Measurements from ENCODE around the gene MERTK. TPM values are rescaled to one million over a fixed set of nuclear protein-coding genes. Genes with fewer than 3 reads are reported as not detected.

Gene MERTK
- total RNA-seq, 4 donors from 2014 or later = 13.2 to 47.4 (median 32.3) TPM

DNA sequence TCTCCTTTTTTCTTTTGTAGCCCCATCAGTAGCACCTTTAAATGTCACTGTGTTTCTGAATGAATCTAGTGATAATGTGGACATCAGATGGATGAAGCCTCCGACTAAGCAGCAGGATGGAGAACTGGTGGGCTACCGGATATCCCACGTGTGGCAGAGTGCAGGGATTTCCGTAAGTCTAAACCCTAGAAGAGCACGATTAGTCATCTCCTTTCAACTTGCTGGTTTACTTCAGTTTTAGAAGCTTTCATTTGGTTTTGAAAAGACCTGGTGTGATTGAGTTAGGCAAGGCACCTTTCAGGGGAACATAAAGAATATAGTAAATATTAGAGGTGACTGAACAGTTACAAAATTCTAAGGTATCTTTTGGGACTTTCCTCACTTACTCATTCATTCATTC lies 84.4 kb downstream of the MERTK start:
- TF ChIP-seq EP300 (IDR thresholded peaks at IDR 0.05) = no peak
- TF ChIP-seq, protein P1, sequence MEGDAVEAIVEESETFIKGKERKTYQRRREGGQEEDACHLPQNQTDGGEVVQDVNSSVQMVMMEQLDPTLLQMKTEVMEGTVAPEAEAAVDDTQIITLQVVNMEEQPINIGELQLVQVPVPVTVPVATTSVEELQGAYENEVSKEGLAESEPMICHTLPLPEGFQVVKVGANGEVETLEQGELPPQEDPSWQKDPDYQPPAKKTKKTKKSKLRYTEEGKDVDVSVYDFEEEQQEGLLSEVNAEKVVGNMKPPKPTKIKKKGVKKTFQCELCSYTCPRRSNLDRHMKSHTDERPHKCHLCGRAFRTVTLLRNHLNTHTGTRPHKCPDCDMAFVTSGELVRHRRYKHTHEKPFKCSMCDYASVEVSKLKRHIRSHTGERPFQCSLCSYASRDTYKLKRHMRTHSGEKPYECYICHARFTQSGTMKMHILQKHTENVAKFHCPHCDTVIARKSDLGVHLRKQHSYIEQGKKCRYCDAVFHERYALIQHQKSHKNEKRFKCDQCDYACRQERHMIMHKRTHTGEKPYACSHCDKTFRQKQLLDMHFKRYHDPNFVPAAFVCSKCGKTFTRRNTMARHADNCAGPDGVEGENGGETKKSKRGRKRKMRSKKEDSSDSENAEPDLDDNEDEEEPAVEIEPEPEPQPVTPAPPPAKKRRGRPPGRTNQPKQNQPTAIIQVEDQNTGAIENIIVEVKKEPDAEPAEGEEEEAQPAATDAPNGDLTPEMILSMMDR (IDR thresholded peaks at IDR 0.05) = no peak
- no peak for TF ChIP-seq POLR2A (IDR thresholded peaks at IDR 0.05)
- no peak for TF ChIP-seq POLR2AphosphoS5 (IDR thresholded peaks at IDR 0.05)
- H3K36me3 ChIP-seq = peaks cover 0 to 69% of the 10 kb centered on the region in 2 donors
- no peak overlapping the region for H3K4me3 ChIP-seq
- H3K27me3 ChIP-seq = no peaks in the 10 kb centered on the region
- no peaks in the 10 kb centered on the region for H3K9me3 ChIP-seq
- no peaks in the 10 kb centered on the region for H3K4me1 ChIP-seq
- H3K27ac ChIP-seq = no peak overlapping the region
- WGBS, 2 donors (ENCODE audit: low coverage in 1 of 2) = 90 to 98% methylated on average over 5 of the region's 5 CpGs
- ATAC-seq = no peak

- Histone ChIP-seq H3K9me3 (no peaks in the 10 kb centered on the region), H3K36me3 (peaks cover 0 to 71% of the 10 kb centered on the region in 2 donors), H3K4me3 (no peak overlapping the region), H3K4me1 (no peaks in the 10 kb centered on the region), H3K27ac (no peak overlapping the region), H3K27me3 (no peaks in the 10 kb centered on the region)
- 73 to 100% methylated on average over 3 to 4 of the region's 8 CpGs for WGBS, 2 donors (ENCODE audit: low coverage in 1 of 2)
- no peak for ATAC-seq
- no peak for TF ChIP-seq POLR2A (IDR thresholded peaks at IDR 0.05)
- TF ChIP-seq EP300 (IDR thresholded peaks at IDR 0.05) = no peak
- TF ChIP-seq, protein P1 (IDR thresholded peaks at IDR 0.05) = no peak
- TF ChIP-seq POLR2AphosphoS5 (IDR thresholded peaks at IDR 0.05) = no peak
Observed at GRCh38 chr2:111983478-111984212, 85.2 kb downstream of the MERTK start.

- H3K27ac ChIP-seq = no peak overlapping the region
- no peaks in the 10 kb centered on the region for H3K4me1 ChIP-seq
- H3K4me3 ChIP-seq = no peak overlapping the region
- H3K36me3 ChIP-seq = peaks cover 0 to 76% of the 10 kb centered on the region in 2 donors
- H3K9me3 ChIP-seq = no peaks in the 10 kb centered on the region
- 86 to 100% methylated on average over 1 to 4 of the region's 4 CpGs for WGBS, 2 donors (ENCODE audit: low coverage in 1 of 2)
- no peaks in the 10 kb centered on the region for H3K27me3 ChIP-seq
- no peak for ATAC-seq
- TF ChIP-seq, protein P1 (IDR thresholded peaks at IDR 0.05) = no peak
- TF ChIP-seq POLR2AphosphoS5 (IDR thresholded peaks at IDR 0.05) (no peak), POLR2A (IDR thresholded peaks at IDR 0.05) (no peak), EP300 (IDR thresholded peaks at IDR 0.05) (no peak)
Observed at GRCh38 chr2:111984213-111984604, 85.8 kb downstream of the MERTK start.

DNA sequence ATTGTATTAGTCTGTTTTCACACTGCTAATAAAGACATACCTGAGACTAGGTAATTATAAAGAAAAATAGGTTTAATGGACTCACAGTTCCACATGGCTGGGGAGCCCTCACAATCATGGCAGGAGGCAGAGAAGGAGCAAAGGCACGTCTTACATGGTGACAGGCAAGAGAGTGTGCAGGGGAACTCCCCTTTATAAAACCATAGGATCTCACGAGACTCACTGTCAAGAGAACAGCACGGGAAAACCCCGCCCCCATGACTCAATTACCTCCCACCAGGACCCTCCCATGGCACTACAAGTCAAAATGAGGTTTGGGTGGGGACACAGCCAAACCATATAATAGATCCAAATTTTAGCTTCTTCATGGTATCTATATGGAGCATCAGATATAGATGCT lies 87.1 kb downstream of the MERTK start:
- Histone ChIP-seq H3K27ac (no peak overlapping the region), H3K27me3 (no peaks in the 10 kb centered on the region), H3K4me3 (no peak overlapping the region), H3K36me3 (peaks cover 0 to 89% of the 10 kb centered on the region in 2 donors), H3K4me1 (no peaks in the 10 kb centered on the region), H3K9me3 (no peaks in the 10 kb centered on the region)
- ATAC-seq = no peak
- no peak for TF ChIP-seq EP300 (IDR thresholded peaks at IDR 0.05)
- TF ChIP-seq, protein P1 (IDR thresholded peaks at IDR 0.05) = no peak
- TF ChIP-seq POLR2A (IDR thresholded peaks at IDR 0.05) = no peak
- no peak for TF ChIP-seq POLR2AphosphoS5 (IDR thresholded peaks at IDR 0.05)
- WGBS, 2 donors (ENCODE audit: low coverage in 1 of 2) = 82 to 100% methylated on average over 2 to 3 of the region's 4 CpGs

Measured in gastroesophageal sphincter (tissue), 4 donors.